Hepatocyte (in vitro differentiated cells): Measurements from ENCODE around the gene NEK4.

Experiments
- EZH2phosphoT487 ChIP-seq: fragments of 200-600 bp; sonication (generic); IDR thresholded peaks from one replicate; pipeline ENCODE4 v1.6.1; 2018; ENCODE audit warnings: antibody characterized with exemption, mild to moderate bottlenecking, low read depth, moderate library complexity; ENCODE audit not compliant: unreplicated experiment, severe bottlenecking
- TF ChIP-seq, protein P1 (sequence below): fragments of 200-600 bp; sonication (generic); IDR thresholded peaks from 2 replicates; pipeline ENCODE4 v1.5.1; 2016; ENCODE audit warnings: antibody characterized with exemption, mild to moderate bottlenecking; ENCODE audit not compliant: poor library complexity

DNA sequence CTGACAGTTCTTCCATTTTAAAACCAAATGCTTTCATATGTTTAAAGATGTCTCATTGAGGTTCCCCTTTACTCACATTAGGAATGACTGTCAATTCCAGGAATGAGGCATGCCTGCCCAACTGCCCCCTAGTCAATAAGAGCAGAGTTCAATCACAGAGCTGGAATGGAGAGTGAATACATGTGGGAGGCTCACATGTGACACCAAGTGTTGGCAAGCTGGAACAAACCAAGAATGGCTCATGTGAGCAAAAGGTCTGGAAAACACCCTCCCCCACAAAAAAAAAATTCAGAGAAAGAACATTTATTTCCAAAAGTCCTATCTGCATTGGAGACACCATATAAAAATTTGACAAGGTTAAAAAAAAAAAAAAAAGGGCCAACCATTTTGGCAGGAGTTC is 88.7 kb downstream of the NEK4 start:
- TF ChIP-seq, protein P1, sequence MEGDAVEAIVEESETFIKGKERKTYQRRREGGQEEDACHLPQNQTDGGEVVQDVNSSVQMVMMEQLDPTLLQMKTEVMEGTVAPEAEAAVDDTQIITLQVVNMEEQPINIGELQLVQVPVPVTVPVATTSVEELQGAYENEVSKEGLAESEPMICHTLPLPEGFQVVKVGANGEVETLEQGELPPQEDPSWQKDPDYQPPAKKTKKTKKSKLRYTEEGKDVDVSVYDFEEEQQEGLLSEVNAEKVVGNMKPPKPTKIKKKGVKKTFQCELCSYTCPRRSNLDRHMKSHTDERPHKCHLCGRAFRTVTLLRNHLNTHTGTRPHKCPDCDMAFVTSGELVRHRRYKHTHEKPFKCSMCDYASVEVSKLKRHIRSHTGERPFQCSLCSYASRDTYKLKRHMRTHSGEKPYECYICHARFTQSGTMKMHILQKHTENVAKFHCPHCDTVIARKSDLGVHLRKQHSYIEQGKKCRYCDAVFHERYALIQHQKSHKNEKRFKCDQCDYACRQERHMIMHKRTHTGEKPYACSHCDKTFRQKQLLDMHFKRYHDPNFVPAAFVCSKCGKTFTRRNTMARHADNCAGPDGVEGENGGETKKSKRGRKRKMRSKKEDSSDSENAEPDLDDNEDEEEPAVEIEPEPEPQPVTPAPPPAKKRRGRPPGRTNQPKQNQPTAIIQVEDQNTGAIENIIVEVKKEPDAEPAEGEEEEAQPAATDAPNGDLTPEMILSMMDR: peak; percentile 26
- TF ChIP-seq EZH2phosphoT487: no peak
